Measurements from ENCODE around the gene ZEB1. TPM values are rescaled to one million over a fixed set of nuclear protein-coding genes. Genes with fewer than 3 reads are reported as not detected.

ZEB1 gene
- total RNA-seq, 1 experiment from 2014 or later, result 0.39 TPM

DNA sequence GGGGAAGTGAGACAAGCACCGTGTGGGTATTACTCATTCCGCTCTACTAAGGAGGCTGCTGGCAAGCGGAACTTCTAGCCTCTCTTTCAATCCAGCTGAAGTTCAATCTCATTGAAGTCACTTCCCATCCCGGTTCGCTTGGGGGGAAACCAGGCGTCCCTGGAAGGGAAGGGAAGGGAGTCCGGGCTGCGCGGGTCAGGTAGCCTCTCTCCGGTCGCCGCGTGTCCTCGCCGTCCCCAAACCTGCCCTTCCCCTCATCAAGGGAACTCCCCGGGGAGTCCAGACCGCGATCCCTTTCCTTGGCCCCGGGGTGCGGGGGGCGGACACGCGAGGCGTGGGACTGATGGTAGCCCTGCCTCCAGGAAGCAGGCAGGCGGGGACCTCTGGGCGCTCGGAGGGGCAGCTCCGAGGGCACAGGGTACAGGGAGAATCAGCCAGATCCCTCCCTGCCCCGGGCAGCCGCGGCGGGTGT is 598 bp upstream of the ZEB1 start:
- no peaks in the 10 kb centered on the region for H3K79me2 ChIP-seq (ENCODE audit: insufficient read depth, low read length)
- no peak overlapping the region for H2AFZ ChIP-seq (ENCODE audit: low read length)
- no peak overlapping the region for H3K23ac ChIP-seq (ENCODE audit: insufficient read length, low read depth, low read length)
- no peak overlapping the region; the same call in 1 of the 2 replicates for H3K14ac ChIP-seq (ENCODE audit: insufficient read depth, low read length)
- no peak overlapping the region for H4K91ac ChIP-seq (ENCODE audit: insufficient read length, low read depth, low read length)
- Mint-ChIP-seq H3K9me3 (no peaks in the 10 kb centered on the region; a peak in 2 of 5 replicates), H3K4me3 (peak overlapping the region; percentile 95 to 98), H3K27ac (no peak overlapping the region; a peak in 1 of 7 replicates), H3K36me3 (ENCODE audit: insufficient read depth in 1 of 3, low read depth in 3 of 3) (peaks cover 0 to 2% (median 0%) of the 10 kb centered on the region in 3 experiments; a peak in 2 of 7 replicates), H3K27me3 (ENCODE audit: low read depth) (peaks cover 78% of the 10 kb centered on the region), H3K4me1 (peaks cover 16 to 19% of the 10 kb centered on the region in 2 experiments)
- H3K27ac ChIP-seq (ENCODE audit: insufficient read length, low read depth, low read length), result no peak overlapping the region
- TF ChIP-seq, protein P1, sequence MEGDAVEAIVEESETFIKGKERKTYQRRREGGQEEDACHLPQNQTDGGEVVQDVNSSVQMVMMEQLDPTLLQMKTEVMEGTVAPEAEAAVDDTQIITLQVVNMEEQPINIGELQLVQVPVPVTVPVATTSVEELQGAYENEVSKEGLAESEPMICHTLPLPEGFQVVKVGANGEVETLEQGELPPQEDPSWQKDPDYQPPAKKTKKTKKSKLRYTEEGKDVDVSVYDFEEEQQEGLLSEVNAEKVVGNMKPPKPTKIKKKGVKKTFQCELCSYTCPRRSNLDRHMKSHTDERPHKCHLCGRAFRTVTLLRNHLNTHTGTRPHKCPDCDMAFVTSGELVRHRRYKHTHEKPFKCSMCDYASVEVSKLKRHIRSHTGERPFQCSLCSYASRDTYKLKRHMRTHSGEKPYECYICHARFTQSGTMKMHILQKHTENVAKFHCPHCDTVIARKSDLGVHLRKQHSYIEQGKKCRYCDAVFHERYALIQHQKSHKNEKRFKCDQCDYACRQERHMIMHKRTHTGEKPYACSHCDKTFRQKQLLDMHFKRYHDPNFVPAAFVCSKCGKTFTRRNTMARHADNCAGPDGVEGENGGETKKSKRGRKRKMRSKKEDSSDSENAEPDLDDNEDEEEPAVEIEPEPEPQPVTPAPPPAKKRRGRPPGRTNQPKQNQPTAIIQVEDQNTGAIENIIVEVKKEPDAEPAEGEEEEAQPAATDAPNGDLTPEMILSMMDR (conservative IDR thresholded peaks at IDR 0.05), result no peak
- no peak overlapping the region for H3K9ac ChIP-seq (ENCODE audit: extremely low read depth, insufficient read length, low read length)
- H3K23me2 ChIP-seq (ENCODE audit: insufficient read length, low read depth, low read length, poor library complexity, severe bottlenecking), result peaks cover 16% of the 10 kb centered on the region
- H3K56ac ChIP-seq (ENCODE audit: insufficient read length, low read depth, low read length), result no peak overlapping the region
- H3K4ac ChIP-seq (ENCODE audit: low read depth, low read length), result no peak overlapping the region
- DNase-seq, result peak; percentile 44
- no CpG with 5 or more reads among the region's 32 CpGs for WGBS (ENCODE audit: extremely low coverage, insufficient read length, low lambda C conversion rate)
- H2BK5ac ChIP-seq (ENCODE audit: insufficient read length, low read length), result no peak overlapping the region
- no peaks in the 10 kb centered on the region for H3K4me1 ChIP-seq (ENCODE audit: insufficient read depth, low read length)
- peaks cover 23% of the 10 kb centered on the region for H3K27me3 ChIP-seq (ENCODE audit: insufficient read depth, low read length)
- H2AK5ac ChIP-seq (ENCODE audit: insufficient read length, low read length), result no peak overlapping the region
- H3T11ph ChIP-seq (ENCODE audit: low read length), result no peak overlapping the region
- H2BK120ac ChIP-seq (ENCODE audit: low read depth, low read length, poor library complexity, severe bottlenecking), result no peak overlapping the region
- H4K5ac ChIP-seq (ENCODE audit: insufficient read length, low read depth, low read length), result no peak overlapping the region
- H3K4me2 ChIP-seq (ENCODE audit: insufficient read depth, insufficient read length, low read length), result peak overlapping the region; percentile 95
- H3K9me3 ChIP-seq (ENCODE audit: control insufficient read depth, low read depth, low read length), result no peaks in the 10 kb centered on the region
- H2BK15ac ChIP-seq (ENCODE audit: low read depth, low read length), result no peak overlapping the region
- H4K20me1 ChIP-seq (ENCODE audit: control insufficient read depth, insufficient read depth, insufficient read length), result no peaks in the 10 kb centered on the region
- H2BK12ac ChIP-seq (ENCODE audit: insufficient read length, low read depth, low read length), result no peak overlapping the region
- H2BK20ac ChIP-seq (ENCODE audit: low read depth, low read length, poor library complexity, severe bottlenecking), result no peak overlapping the region
- H3K18ac ChIP-seq (ENCODE audit: insufficient read length, low read depth, low read length), result no peak overlapping the region
- no peak overlapping the region for H4K8ac ChIP-seq (replicated peaks; ENCODE audit: insufficient read length, low read depth, low read length)
- no peaks in the 10 kb centered on the region for H3K79me1 ChIP-seq (ENCODE audit: insufficient read depth, low read depth, low read length, poor library complexity, severe bottlenecking)
